ENCODE results near the gene NDUFA7. TPM values are rescaled to one million over a fixed set of nuclear protein-coding genes. Genes with fewer than 3 reads are reported as not detected.

The NDUFA7 gene
- total and polyA plus RNA-seq, 2 donors (not counting 1 experiment from before 2014, with no cell fraction given), result 20.9 to 33.7 TPM

DNA sequence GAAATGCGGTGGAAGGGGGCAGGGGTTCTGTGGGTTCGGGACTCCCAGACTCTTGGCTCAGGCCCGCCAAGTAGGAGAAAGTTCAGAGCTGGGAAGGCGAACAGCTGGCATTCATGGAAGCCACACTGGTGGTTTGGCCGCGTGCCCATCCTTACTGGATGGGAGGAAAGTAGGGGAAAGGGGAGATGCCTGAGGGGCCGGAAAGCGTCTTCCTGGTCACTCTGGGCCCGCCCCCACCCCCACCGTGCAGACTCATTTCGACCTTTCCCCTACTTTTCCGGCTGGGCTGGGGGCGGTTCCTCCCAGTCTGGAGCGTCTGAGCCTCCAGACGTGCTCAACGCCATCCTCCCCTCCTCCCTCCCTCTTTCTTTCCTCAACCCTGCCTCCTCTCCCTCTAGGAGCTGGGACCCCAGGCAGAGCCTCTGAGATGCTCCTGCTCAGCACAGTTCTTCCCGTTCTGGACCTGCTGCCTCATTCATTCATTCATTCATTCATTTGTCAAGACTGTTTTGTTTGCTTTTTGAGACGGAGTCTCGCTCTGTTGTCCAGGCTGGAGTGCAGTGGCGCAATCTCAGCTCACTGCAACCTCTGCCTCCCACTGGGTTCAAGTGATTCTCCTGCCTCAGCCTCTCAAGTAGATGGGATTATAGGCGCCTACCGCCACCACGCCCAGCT lies 46.3 kb upstream of the NDUFA7 start:
- peak overlapping the region; percentile 4 for H3K9ac ChIP-seq (ENCODE audit: insufficient read depth, low read length)

DNA sequence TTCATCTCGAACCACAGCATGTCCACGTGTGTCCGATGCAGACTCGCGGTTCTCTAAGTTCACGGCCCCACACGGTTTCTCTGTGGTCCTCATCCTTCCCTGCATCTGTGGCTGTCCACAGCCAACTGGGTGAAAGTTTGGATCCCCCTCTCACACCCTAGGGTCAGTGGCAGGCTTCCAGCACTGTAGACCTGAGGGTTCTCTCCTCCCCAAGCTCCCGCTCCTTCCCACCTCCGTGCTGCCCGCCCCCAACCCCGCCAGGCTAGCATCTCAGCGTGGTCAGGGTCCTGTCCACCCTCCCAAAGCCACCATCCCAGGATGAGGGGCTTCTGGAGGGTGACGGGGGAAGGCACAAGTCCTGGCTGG lies 45.8 kb upstream of the NDUFA7 start:
- no peak overlapping the region for H2AFZ ChIP-seq (ENCODE audit: low read length)
- no peaks in the 10 kb centered on the region for H3K9me3 ChIP-seq (ENCODE audit: control insufficient read depth, insufficient read depth, low read depth, low read length)
- H3K9ac ChIP-seq (ENCODE audit: insufficient read depth, low read length), result peak overlapping the region; percentile 26
- H3K79me2 ChIP-seq (ENCODE audit: control insufficient read depth, insufficient read depth, low read length), result no peaks in the 10 kb centered on the region
- H3K27me3 ChIP-seq (ENCODE audit: control insufficient read depth, insufficient read depth, low read length), result no peaks in the 10 kb centered on the region
- peak overlapping the region in 3 of 4 experiments; percentile 13 to 25 (median 17) for H3K4me3 ChIP-seq (replicated peaks in 1 of 4; ENCODE audit: control extremely low read depth in 1 of 4, insufficient read depth in 1 of 4, low read depth in 3 of 4, low read length in 4 of 4)
- H3K27ac ChIP-seq (ENCODE audit: insufficient read depth, low read length), result peak overlapping the region; percentile 50
- peak; percentile 32 to 83 for DNase-seq (ENCODE audit: low read depth in 2 of 2)
- no peaks in the 10 kb centered on the region for H4K20me1 ChIP-seq (ENCODE audit: control insufficient read depth, extremely low read depth, insufficient read depth, low read length)
- H3K36me3 ChIP-seq (ENCODE audit: control insufficient read depth, insufficient read depth, low read length), result peaks cover 4% of the 10 kb centered on the region
- H3K4me1 ChIP-seq (ENCODE audit: control insufficient read depth, extremely low read depth, insufficient read depth, low read length), result peaks cover 22% of the 10 kb centered on the region
- TF ChIP-seq, protein P1, sequence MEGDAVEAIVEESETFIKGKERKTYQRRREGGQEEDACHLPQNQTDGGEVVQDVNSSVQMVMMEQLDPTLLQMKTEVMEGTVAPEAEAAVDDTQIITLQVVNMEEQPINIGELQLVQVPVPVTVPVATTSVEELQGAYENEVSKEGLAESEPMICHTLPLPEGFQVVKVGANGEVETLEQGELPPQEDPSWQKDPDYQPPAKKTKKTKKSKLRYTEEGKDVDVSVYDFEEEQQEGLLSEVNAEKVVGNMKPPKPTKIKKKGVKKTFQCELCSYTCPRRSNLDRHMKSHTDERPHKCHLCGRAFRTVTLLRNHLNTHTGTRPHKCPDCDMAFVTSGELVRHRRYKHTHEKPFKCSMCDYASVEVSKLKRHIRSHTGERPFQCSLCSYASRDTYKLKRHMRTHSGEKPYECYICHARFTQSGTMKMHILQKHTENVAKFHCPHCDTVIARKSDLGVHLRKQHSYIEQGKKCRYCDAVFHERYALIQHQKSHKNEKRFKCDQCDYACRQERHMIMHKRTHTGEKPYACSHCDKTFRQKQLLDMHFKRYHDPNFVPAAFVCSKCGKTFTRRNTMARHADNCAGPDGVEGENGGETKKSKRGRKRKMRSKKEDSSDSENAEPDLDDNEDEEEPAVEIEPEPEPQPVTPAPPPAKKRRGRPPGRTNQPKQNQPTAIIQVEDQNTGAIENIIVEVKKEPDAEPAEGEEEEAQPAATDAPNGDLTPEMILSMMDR (conservative IDR thresholded peaks at IDR 0.05 in 1 of 2, IDR thresholded peaks at IDR 0.05 in 1 of 2; ENCODE audit: low read depth in 1 of 2, low read length in 2 of 2), result no peak
- no peak for TF ChIP-seq EZH2 (IDR thresholded peaks at IDR 0.05; ENCODE audit: low read length, missing control alignments)
- H3K4me2 ChIP-seq (ENCODE audit: extremely low read depth, insufficient read depth, low read length), result peak overlapping the region; percentile 75

More for the DNA sequence above, 46.3 kb upstream of the NDUFA7 start:
- Histone ChIP-seq H3K4me3 (replicated peaks in 1 of 4; ENCODE audit: control extremely low read depth in 1 of 4, insufficient read depth in 1 of 4, low read depth in 3 of 4, low read length in 4 of 4) (peak overlapping the region; percentile 8 to 25 (median 15)), H3K79me2 (ENCODE audit: control insufficient read depth, insufficient read depth, low read length) (no peaks in the 10 kb centered on the region), H3K9me3 (ENCODE audit: control insufficient read depth, insufficient read depth, low read depth, low read length) (no peaks in the 10 kb centered on the region), H3K4me1 (ENCODE audit: control insufficient read depth, extremely low read depth, insufficient read depth, low read length) (peaks cover 19% of the 10 kb centered on the region), H4K20me1 (ENCODE audit: control insufficient read depth, extremely low read depth, insufficient read depth, low read length) (no peaks in the 10 kb centered on the region), H3K27ac (ENCODE audit: insufficient read depth, low read length) (peak overlapping the region; percentile 50), H2AFZ (ENCODE audit: low read length) (no peak overlapping the region), H3K4me2 (ENCODE audit: extremely low read depth, insufficient read depth, low read length) (peak overlapping the region; percentile 75), H3K36me3 (ENCODE audit: control insufficient read depth, insufficient read depth, low read length) (peaks cover 4% of the 10 kb centered on the region), H3K27me3 (ENCODE audit: control insufficient read depth, insufficient read depth, low read length) (no peaks in the 10 kb centered on the region)
- DNase-seq (ENCODE audit: low read depth in 2 of 2), result peak; percentile 93 to 98
- TF ChIP-seq, protein P1 (conservative IDR thresholded peaks at IDR 0.05 in 1 of 2, IDR thresholded peaks at IDR 0.05 in 1 of 2; ENCODE audit: low read depth in 1 of 2, low read length in 2 of 2), result no peak
- TF ChIP-seq EZH2 (IDR thresholded peaks at IDR 0.05; ENCODE audit: low read length, missing control alignments), result no peak

DNA sequence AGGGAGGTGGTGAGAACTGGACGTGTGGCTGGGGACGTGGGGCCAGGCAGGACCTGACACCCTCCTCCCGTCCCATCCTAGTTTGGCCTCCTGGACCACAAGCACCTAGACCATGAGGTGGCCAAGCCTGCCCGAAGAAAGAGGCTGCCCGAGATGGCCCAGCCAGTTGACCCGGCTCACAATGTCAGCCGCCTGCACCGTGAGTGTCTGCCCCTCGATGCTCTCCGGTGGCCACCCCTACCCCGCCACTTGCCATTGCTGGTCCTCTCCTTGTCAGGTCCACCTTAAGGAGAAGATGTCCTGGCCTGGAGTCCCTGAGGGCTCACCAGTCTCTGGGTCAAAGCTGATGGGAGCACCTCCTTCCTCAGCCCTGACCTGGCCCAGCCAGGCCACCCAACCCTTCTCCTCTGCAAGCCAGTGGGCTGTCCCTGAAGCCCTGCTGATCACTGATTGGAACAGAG lies 45.0 kb upstream of the NDUFA7 start:
- Histone ChIP-seq H4K20me1 (ENCODE audit: control insufficient read depth, extremely low read depth, insufficient read depth, low read length) (no peaks in the 10 kb centered on the region), H3K4me3 (replicated peaks in 1 of 4; ENCODE audit: control extremely low read depth in 1 of 4, insufficient read depth in 1 of 4, low read depth in 3 of 4, low read length in 4 of 4) (no peak overlapping the region), H3K4me2 (ENCODE audit: extremely low read depth, insufficient read depth, low read length) (peak overlapping the region; percentile 8), H3K27ac (ENCODE audit: insufficient read depth, low read length) (no peak overlapping the region), H3K79me2 (ENCODE audit: control insufficient read depth, insufficient read depth, low read length) (no peaks in the 10 kb centered on the region), H3K9ac (ENCODE audit: insufficient read depth, low read length) (no peak overlapping the region), H3K36me3 (ENCODE audit: control insufficient read depth, insufficient read depth, low read length) (peaks cover under 1% of the 10 kb centered on the region), H3K4me1 (ENCODE audit: control insufficient read depth, extremely low read depth, insufficient read depth, low read length) (peaks cover 25% of the 10 kb centered on the region), H3K27me3 (ENCODE audit: control insufficient read depth, insufficient read depth, low read length) (no peaks in the 10 kb centered on the region), H3K9me3 (ENCODE audit: control insufficient read depth, insufficient read depth, low read depth, low read length) (no peaks in the 10 kb centered on the region), H2AFZ (ENCODE audit: low read length) (no peak overlapping the region)
- TF ChIP-seq, protein P1 (conservative IDR thresholded peaks at IDR 0.05 in 1 of 2, IDR thresholded peaks at IDR 0.05 in 1 of 2; ENCODE audit: low read depth in 1 of 2, low read length in 2 of 2), result no peak
- TF ChIP-seq EZH2 (IDR thresholded peaks at IDR 0.05; ENCODE audit: low read length, missing control alignments), result no peak
- DNase-seq (ENCODE audit: low read depth in 2 of 2), result no peak

Data from fibroblast of lung (primary cell).